SJCRH30 (cell line): ENCODE data around the gene GOLGA7B. TPM values are rescaled to one million over a fixed set of nuclear protein-coding genes. Genes with fewer than 3 reads are reported as not detected.

Experiments
- DNase-seq, 2 experiments: peaks; one replicate each; pipeline ENCODE4 v3.0.0-alpha.2; 2015 to 2020
- H3K27ac ChIP-seq: fragments of 250-450 bp; sonication (Bioruptor Pico); 2 replicates; pipeline ENCODE4 v1.5.1; 2020; ENCODE audit warnings: mild to moderate bottlenecking, moderate library complexity
- H3K27me3 ChIP-seq: fragments of 250-450 bp; sonication (Bioruptor Pico); 2 replicates; pipeline ENCODE4 v1.5.1; 2020; ENCODE audit warnings: mild to moderate bottlenecking, moderate library complexity
- H3K36me3 ChIP-seq: fragments of 250-450 bp; sonication (Bioruptor Pico); 2 replicates; pipeline ENCODE4 v1.5.1; 2020; ENCODE audit warnings: mild to moderate bottlenecking, moderate library complexity
- H3K4me1 ChIP-seq: fragments of 250-450 bp; sonication (Bioruptor Pico); 2 replicates; pipeline ENCODE4 v1.5.1; 2020; ENCODE audit warnings: mild to moderate bottlenecking, moderate library complexity
- H3K4me3 ChIP-seq: fragments of 250-450 bp; sonication (Bioruptor Pico); 2 replicates; pipeline ENCODE4 v1.5.1; 2020; ENCODE audit warnings: mild to moderate bottlenecking, moderate library complexity
- H3K9me3 ChIP-seq: fragments of 250-450 bp; sonication (Bioruptor Pico); replicated peaks from 2 replicates; pipeline ENCODE4 v1.5.1; 2020; ENCODE audit warnings: mild to moderate bottlenecking, moderate library complexity
- total RNA-seq: library from RNA; depleted of rRNA; stranded (reverse); fragments of >200 nt; shearing (Covaris generic); gene quantifications from 2 replicates; pipeline ENCODE4 v1.2.3, GENCODE V29; 2014

Gene GOLGA7B
- total RNA-seq, 1 experiment from 2014 or later = 0.93 TPM

DNA sequence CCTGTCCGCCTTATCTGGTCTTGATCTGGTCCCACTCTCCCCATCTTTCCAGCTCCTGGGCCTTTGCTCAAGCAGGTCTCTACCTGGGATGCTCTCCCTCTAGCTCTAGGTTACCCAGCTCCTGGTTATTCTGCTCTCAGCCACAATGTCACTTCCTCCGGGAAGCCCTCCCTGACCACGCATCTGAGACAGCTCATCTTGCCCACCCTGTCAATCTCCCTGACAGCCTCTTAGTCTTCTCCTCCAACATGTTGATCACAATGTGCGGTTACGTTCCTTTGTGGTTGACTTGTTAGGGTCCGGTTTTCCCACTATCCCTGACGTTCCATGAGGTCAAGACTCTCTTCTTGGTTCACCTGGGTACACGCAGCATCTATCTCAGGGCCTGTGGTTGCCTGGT is 55.6 kb downstream of the GOLGA7B start:
- H3K27ac ChIP-seq = no peak overlapping the region
- no peaks in the 10 kb centered on the region for H3K4me1 ChIP-seq
- H3K4me3 ChIP-seq = no peak overlapping the region
- no peaks in the 10 kb centered on the region for H3K36me3 ChIP-seq
- H3K9me3 ChIP-seq = no peaks in the 10 kb centered on the region
- peaks cover 33% of the 10 kb centered on the region for H3K27me3 ChIP-seq
- DNase-seq = no peak

DNA sequence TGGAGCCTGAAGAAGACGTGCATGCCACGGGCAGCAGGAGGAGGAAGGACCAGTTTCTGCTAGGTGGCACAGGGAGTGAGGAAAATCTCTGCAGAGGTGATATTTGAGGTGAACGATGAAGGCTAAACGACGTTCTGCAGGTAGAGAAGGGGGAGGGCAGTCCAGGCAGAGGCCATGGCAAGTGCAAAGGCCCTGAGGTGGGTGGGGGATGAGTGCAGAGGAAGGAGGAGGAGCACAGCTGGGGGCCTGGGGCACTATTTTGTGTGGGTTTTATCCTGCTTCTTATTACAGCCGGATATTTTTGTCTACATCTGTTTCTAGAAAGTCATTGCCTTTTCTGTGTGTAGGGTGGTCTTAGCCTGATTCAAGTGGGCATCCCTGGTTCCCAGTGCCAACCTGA is 57.6 kb downstream of the GOLGA7B start:
- no peaks in the 10 kb centered on the region for H3K4me1 ChIP-seq
- H3K4me3 ChIP-seq = no peak overlapping the region
- peaks cover 24% of the 10 kb centered on the region for H3K27me3 ChIP-seq
- no peaks in the 10 kb centered on the region for H3K36me3 ChIP-seq
- no peaks in the 10 kb centered on the region for H3K9me3 ChIP-seq
- no peak for DNase-seq
- H3K27ac ChIP-seq = no peak overlapping the region

DNA sequence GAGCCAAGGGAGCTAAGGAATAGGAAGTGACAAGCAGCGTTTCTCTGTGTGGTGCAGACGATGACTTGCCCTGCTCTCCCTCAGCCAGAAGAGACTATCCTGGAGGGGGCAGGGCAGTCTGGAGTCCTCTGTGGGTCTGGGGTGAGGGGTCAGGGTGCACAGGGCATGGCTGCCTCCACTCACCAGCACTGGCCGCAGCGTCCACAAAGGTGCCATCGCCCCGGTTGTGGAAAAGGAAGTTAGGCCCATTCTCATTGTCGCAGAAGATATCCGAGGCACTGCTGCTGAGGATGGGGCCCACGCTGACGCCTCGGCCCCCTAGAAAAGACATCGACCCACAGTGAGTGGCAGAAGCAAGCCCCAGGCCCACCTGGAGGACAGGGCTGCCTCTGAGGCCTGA is 58.2 kb downstream of the GOLGA7B start:
- no peak overlapping the region for H3K27ac ChIP-seq
- no peaks in the 10 kb centered on the region for H3K9me3 ChIP-seq
- no peak for DNase-seq
- H3K4me1 ChIP-seq = no peaks in the 10 kb centered on the region
- peaks cover 29% of the 10 kb centered on the region for H3K27me3 ChIP-seq
- H3K4me3 ChIP-seq = no peak overlapping the region
- H3K36me3 ChIP-seq = no peaks in the 10 kb centered on the region

DNA sequence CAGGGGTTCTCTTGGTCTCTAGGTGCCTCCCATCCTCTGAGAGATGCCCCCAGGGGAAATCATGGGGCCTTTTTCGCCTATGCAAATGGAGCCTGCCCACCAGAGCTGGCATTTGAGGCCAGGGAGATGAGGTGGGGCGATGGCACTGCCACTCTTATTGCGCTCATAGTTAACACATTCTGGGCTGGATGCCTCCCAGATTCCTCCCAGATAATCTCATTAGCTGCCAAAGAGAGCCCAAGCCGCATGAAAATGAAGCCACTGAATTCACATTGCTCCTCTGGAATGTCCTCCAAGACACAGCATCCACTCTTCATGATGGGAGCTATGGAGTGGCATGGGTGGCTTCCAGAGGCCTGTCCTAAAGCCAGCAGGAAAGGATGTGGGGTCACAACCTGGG is 61.0 kb downstream of the GOLGA7B start:
- Histone ChIP-seq H3K9me3 (no peaks in the 10 kb centered on the region), H3K4me3 (no peak overlapping the region), H3K36me3 (no peaks in the 10 kb centered on the region), H3K4me1 (peaks cover 2% of the 10 kb centered on the region; the same call in 1 of the 2 replicates), H3K27ac (no peak overlapping the region), H3K27me3 (peaks cover 29% of the 10 kb centered on the region)
- DNase-seq = no peak

DNA sequence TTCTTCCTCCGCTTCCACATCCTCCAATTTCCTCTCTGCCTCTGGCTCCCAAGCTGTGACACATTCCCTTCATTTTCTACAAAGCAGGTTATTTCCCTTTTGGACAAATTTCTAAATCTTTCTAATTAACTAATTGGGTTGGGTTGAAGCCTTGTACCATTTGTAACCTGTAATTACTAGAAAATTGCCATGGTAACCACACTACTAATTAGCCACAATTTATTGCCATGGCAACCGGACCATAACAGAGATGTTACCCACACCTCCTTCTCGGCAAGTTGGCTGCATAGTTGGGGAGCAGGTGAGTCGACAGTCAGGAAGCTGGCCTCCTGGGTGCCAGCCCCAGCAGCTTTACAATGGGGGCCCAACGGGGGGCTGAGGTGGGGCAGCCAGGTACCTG is 61.6 kb downstream of the GOLGA7B start:
- H3K4me3 ChIP-seq = no peak overlapping the region
- no peaks in the 10 kb centered on the region for H3K9me3 ChIP-seq
- H3K27me3 ChIP-seq = peaks cover 26% of the 10 kb centered on the region
- peaks cover 2% of the 10 kb centered on the region; the same call in 1 of the 2 replicates for H3K4me1 ChIP-seq
- DNase-seq = no peak
- no peak overlapping the region for H3K27ac ChIP-seq
- no peaks in the 10 kb centered on the region for H3K36me3 ChIP-seq

DNA sequence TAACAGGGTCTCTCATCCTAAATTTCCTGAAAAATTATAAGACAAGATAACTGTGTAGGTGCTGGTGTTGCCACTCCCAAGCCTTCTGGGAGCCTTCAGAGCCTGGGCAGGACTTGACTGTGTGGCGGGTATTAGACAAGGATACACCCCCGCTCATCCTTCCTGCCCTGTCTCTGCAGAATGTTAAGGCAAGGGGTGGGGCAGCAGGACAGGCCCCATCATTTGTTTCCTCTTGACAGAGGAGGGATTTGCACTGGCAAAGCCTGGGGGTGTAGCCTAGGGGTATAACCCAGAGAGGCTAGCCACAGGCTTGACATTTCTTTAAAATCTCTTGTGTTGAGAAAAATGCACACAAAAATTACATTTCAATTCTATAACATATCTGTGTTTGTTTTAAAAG is 63.5 kb downstream of the GOLGA7B start:
- H3K4me3 ChIP-seq = no peak overlapping the region

DNA sequence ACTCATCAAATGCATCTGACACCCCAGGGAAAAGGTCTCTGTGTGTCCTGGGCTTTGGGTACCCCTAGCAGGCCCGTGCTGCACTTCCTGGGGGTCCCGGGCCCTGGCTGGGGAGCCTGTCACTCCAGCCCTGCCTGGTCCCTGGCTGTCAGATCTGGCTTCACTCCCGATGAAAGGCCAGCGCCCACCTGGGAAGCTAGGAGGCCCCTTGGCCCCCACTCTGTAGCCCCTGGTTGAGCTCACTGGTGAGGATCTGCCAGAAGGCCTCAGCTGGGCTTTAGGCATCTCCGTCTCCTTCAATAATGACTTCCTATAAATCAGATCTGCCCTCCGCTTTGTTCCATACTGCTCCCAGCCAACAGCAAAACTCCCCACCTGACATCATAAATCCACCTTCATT is 64.0 kb downstream of the GOLGA7B start:
- H3K27me3 ChIP-seq = peaks cover 32% of the 10 kb centered on the region

More for the DNA sequence above, 63.5 kb downstream of the GOLGA7B start:
- no peak for DNase-seq
- peaks cover 29% of the 10 kb centered on the region for H3K27me3 ChIP-seq
- H3K27ac ChIP-seq = no peak overlapping the region
- no peaks in the 10 kb centered on the region for H3K9me3 ChIP-seq
- H3K36me3 ChIP-seq = no peaks in the 10 kb centered on the region
- peaks cover 2% of the 10 kb centered on the region; the same call in 1 of the 2 replicates for H3K4me1 ChIP-seq

DNA sequence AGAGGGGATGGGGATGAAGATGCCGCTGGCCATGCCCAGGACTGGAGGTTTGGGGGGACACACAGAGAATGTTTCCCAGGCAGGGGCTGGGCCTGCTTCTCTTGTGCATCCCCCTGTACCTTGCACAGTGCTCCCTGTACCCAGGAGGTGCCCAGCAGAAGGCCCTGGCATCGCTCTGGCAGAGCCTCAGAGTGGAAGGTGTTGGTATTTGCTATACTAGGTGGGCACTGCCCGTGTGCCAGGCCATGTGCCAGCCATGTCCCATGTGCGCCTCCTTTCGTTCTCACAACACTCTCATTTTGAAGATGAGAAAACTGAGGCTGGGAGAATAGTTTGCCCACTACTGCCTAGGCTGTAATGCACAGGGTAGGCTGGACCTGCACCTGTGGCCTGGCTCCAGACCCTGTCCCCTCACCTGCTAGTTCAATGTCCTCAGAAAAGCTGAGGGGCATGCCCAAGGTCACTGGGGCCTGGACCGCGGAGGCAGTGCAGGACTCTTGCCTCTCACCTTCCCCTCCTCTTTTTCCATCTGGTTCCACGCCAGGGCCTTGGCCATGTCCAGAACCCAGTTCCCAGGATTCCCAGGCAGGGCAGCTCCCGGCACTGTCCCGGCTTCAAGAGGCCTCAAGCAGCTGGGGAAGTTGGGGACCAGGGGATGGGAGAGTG is 64.7 kb downstream of the GOLGA7B start:
- Histone ChIP-seq H3K27me3 (peaks cover 29% of the 10 kb centered on the region), H3K9me3 (no peaks in the 10 kb centered on the region), H3K4me1 (peaks cover 2% of the 10 kb centered on the region; the same call in 1 of the 2 replicates), H3K36me3 (no peaks in the 10 kb centered on the region), H3K4me3 (no peak overlapping the region), H3K27ac (no peak overlapping the region)
- DNase-seq = no peak

More for the DNA sequence above, 64.0 kb downstream of the GOLGA7B start:
- no peak overlapping the region for H3K27ac ChIP-seq
- no peak for DNase-seq
- H3K4me1 ChIP-seq = peaks cover 2% of the 10 kb centered on the region; the same call in 1 of the 2 replicates
- H3K4me3 ChIP-seq = no peak overlapping the region
- no peaks in the 10 kb centered on the region for H3K36me3 ChIP-seq
- no peaks in the 10 kb centered on the region for H3K9me3 ChIP-seq

DNA sequence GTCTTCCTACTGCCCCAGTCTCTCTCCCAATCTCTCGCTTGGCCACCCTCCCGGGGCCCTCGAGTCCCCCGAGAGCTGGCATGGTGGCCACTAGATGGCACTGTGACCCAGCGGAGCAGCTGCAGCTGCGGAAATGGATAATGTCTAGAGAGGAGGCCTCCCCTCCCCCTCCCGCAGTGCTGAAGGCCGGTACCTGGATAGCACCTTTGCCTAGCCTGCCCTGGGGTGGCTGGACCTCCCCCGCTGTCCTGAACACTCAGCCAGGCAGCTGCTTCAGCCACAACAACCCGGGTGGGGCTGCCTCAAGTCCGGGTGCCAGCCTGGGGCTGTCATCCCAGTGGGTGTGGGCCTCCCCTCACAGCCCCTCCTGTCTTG is 65.2 kb downstream of the GOLGA7B start:
- Histone ChIP-seq H3K9me3 (no peaks in the 10 kb centered on the region), H3K27me3 (peaks cover 25% of the 10 kb centered on the region), H3K4me1 (peaks cover 2% of the 10 kb centered on the region; the same call in 1 of the 2 replicates), H3K27ac (no peak overlapping the region), H3K4me3 (no peak overlapping the region), H3K36me3 (no peaks in the 10 kb centered on the region)
- peak; percentile 69 to 80 for DNase-seq

DNA sequence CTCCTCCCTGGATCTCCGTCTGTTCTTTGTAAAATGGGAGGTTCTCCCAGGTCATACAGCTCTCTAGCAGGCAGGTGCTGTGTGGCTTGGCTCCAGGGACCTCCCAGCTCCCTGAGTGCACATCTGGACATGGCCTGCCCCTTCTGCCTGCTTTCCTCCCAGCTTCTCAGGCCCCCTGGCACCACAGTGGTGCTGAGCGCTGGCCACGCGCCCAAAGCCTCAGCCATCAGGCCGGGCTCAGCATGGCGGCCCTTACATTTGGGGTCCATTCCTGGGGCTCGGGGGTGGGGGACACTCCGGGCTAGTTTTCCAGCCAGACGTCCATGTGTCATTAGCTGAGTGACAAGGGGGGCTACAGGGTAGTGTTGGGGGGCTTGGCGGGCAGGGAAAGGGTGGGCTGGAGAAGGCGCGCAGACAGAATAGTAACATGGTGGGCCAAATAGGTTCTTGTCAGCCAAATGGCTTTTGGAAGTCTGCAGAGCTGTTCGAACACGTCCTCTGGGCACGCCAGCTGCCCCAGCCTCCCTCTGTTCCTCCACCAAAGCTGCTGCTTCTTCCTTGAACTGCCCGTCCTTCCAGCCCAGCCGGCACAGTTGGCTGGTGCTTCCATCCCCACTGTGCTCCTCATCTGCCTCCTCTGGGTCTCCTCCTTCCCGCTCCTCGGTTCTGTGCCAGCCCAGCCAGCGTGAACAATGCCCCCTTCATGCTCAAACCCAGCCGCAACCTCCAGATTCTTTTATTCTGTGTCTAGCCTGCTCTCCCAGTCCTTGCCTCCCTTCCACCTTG is 65.9 kb downstream of the GOLGA7B start:
- DNase-seq = no peak
- peaks cover 25% of the 10 kb centered on the region for H3K27me3 ChIP-seq
- no peak overlapping the region for H3K4me3 ChIP-seq
- H3K36me3 ChIP-seq = no peaks in the 10 kb centered on the region
- peaks cover 2% of the 10 kb centered on the region; the same call in 1 of the 2 replicates for H3K4me1 ChIP-seq
- no peak overlapping the region for H3K27ac ChIP-seq
- H3K9me3 ChIP-seq = no peaks in the 10 kb centered on the region

DNA sequence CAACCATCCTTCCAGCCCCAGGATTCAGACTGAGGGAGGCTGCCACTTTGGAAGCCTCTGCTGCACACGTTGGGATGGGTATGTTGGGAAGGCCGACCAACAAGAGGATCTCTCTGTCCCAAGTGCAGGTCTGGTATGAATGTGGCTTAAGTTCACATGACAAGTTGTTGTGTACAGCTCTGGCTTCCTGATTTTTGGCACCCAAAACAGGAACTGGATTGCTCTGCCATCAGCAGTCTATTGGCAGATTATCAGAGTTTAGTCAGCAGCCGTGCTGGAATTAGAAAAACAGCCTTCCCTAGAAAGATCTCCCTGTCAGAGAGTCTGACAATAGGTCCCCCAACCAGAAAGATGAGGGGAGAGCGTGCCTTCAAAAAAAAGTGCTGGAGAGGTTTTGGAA is 66.9 kb downstream of the GOLGA7B start:
- H3K4me1 ChIP-seq = peaks cover 2% of the 10 kb centered on the region; the same call in 1 of the 2 replicates
- no peak for DNase-seq
- H3K27me3 ChIP-seq = peaks cover 25% of the 10 kb centered on the region
- H3K27ac ChIP-seq = no peak overlapping the region
- H3K36me3 ChIP-seq = no peaks in the 10 kb centered on the region
- H3K9me3 ChIP-seq = no peaks in the 10 kb centered on the region
- H3K4me3 ChIP-seq = no peak overlapping the region

DNA sequence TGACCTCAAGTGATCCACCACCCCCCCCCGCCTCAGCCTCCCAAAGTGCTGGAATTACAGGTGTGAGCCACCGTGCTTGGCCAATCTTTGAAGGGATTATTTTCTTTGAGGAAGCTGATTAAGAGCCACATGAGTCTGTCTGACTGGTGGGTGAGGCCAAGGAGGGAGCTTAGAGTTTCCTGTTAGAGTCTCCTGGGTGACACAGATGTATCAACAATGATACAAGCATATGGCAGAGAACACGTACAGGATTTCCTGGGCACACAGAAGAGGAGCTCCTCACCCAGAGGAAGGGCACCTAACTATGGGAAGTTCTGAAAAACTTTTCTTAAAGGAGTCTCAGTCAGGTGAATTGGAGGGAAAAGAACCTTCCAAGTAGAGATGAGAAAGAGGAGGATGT is 69.4 kb downstream of the GOLGA7B start:
- DNase-seq = no peak
- no peaks in the 10 kb centered on the region for H3K36me3 ChIP-seq
- H3K4me3 ChIP-seq = no peak overlapping the region
- peaks cover 26% of the 10 kb centered on the region for H3K27me3 ChIP-seq
- H3K9me3 ChIP-seq = no peaks in the 10 kb centered on the region
- peaks cover 2% of the 10 kb centered on the region; the same call in 1 of the 2 replicates for H3K4me1 ChIP-seq
- no peak overlapping the region for H3K27ac ChIP-seq

DNA sequence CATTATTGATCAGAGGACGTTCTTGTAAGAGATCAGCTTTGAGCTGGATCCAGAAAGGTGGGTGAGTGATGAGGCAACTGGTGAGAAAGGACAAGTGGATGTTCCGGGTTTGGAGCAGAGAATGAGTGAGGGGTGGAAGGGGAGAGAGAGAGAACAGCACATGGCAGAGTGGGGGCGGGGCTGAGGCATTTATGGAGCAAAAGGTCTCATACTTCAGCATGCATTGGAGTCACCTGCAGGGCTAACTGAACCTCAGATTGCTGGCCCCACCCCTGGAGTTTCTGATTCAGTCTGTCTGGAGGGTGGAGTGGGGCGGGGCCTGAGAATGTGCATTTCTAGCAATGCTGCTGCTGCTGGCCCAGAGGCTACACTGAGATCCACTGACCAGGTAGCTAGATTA is 71.2 kb downstream of the GOLGA7B start:
- Histone ChIP-seq H3K27me3 (peaks cover 21% of the 10 kb centered on the region), H3K4me1 (no peaks in the 10 kb centered on the region), H3K9me3 (no peaks in the 10 kb centered on the region), H3K4me3 (no peak overlapping the region), H3K27ac (no peak overlapping the region), H3K36me3 (no peaks in the 10 kb centered on the region)
- DNase-seq = no peak
